HG03378 (cell line): ENCODE measurements around the gene FKBP1B.
"Not testable (repeated sequence)": the region's sequence is repeated elsewhere in the genome, so short reads cannot be mapped to it uniquely, and the experiment has no call there.

Experiments
- ATAC-seq: cut with Tn5 transposase; IDR thresholded peaks from one replicate; pipeline ENCODE4 v1.9.1; 2021; ENCODE audit warnings: mild to moderate bottlenecking, moderate library complexity; ENCODE audit not compliant: unreplicated experiment

Gene FKBP1B

GRCh38 chr2:24058564-24059271 is 9.2 kb downstream of the FKBP1B start:
- no peak for ATAC-seq

DNA sequence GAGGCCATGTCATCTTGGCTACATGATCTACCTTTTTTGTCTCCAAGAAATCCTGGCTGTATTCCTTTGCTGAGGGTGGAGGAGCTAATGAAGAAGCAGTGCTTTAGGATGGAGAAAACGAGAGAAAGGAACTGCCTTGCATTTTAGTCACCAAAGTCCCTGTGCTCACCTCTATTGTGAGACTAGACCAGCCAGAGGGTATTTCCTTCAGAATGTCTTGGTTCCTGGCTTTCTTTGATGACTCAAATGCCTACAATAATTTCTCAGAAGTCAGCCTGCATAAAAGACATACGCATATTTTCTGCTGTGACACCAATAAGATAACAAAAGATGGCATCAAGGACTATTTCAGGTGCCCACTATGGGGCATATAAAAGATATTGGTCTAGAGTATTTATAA is 15.8 kb downstream of the FKBP1B start:
- no peak for ATAC-seq

GRCh38 chr2:24072259-24072658 is 22.7 kb downstream of the FKBP1B start:
- no peak for ATAC-seq

DNA sequence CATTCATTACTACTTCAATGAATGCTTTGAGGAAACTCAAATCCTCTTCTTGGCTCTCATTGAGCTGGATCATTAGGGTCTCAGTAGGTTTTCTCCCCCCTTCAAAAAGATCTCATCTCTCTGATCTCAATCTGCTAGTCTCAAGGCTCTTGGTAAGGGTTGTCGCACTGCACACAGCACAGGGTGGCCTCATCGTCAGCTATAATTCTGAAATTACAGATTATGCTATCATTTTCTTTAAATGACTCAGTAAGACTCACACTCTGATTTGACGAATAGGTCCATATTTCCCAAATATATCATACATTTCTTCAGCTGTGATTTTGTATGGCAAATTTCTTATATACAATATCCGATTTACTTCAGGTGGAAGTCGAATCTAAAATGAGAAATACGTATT is 24.3 kb downstream of the FKBP1B start:
- ATAC-seq: no peak

DNA sequence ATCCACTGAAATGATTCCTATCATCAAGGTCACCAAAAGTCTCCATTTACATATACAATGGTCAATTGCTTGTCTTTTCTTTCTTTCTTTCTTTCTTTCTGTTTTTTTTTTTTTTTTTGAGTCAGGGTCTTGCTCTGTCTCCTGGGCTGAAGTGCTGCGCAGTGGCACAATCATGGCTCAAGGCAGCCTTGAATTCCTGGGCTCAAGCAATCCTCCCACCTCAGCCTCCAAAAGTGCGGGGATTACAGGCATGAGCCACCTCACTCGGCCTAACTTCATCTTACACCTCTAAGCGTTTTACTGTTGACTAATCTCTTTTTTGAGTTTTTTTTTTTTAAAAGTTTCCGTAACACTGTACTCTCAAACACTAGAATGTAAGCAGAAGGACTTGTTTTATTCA is 25.7 kb downstream of the FKBP1B start:
- ATAC-seq: no peak

- peak; percentile 94 for ATAC-seq
Observed at GRCh38 chr2:24075915-24076848, 26.6 kb downstream of the FKBP1B start, which contains the start of gene SF3B6. TSS of gene SF3B6 (minus strand) at chr2:24076326. CDS start at chr2:24076229, 97 bp downstream.

- no peak for ATAC-seq
Observed at GRCh38 chr2:24076849-24077534, 27.5 kb downstream of the FKBP1B start.

DNA sequence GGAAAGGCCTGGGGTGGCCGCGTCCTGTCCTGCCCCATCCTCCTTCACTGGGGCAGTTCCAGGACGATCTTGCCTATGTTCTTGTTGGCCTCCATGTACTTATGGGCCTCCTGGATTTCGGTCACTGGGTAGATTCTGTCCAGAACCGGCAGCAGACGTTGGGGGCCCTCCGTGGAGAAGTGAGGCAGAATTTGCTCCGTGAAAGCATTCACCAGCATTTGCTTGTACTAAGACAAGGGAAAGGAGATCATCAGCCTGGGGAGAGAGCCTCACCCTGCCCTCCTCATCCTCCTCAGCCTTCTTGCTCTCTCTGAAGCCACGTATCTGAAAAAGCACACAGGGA is 28.0 kb downstream of the FKBP1B start:
- ATAC-seq: no peak

- no peak for ATAC-seq
Observed at GRCh38 chr2:24077879-24078278, 28.3 kb downstream of the FKBP1B start.

- ATAC-seq: no peak
Observed at GRCh38 chr2:24080701-24081100, 31.2 kb downstream of the FKBP1B start.

- no peak for ATAC-seq
Observed at GRCh38 chr2:24082787-24083566, 33.4 kb downstream of the FKBP1B start.

DNA sequence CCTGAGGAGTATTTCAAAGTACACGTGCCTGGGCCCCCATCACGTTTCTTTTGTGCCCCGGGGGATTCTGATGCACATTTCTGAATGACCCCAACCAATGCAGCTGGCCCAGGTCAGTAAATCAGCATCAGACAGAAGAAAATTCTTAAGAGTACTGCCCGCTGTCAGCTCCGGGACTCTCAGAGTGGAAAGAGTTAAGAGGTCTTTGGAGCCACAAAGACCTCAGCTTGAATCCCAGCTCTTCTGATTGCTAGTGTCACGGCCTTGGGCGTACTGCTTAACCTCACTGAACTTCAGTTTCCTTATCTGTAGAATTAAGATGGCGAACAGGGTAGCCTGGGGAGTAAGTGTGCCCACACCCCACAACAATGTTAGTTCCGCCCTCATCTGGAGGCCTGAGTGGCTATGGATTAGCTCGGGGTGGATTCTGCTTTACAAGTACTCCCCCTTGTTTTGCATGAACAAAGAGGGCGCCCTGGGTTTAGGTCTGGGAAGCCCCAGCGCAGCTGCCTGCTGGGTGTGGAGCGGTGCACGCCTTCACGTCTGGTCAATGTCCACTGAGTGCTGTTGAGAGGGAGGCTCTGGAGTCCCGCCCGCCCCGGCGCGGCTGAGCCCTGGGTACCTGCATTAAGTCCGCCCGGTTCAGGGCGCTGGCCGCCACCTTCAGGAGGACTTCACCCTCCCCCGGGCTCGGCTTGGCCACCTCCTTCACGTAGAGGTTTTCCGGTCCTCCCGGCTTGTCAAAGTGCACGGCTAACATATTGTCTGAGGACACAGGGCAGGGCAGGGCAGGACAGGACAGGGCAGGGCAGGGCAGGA is 34.2 kb downstream of the FKBP1B start:
- ATAC-seq: peak; percentile 83

DNA sequence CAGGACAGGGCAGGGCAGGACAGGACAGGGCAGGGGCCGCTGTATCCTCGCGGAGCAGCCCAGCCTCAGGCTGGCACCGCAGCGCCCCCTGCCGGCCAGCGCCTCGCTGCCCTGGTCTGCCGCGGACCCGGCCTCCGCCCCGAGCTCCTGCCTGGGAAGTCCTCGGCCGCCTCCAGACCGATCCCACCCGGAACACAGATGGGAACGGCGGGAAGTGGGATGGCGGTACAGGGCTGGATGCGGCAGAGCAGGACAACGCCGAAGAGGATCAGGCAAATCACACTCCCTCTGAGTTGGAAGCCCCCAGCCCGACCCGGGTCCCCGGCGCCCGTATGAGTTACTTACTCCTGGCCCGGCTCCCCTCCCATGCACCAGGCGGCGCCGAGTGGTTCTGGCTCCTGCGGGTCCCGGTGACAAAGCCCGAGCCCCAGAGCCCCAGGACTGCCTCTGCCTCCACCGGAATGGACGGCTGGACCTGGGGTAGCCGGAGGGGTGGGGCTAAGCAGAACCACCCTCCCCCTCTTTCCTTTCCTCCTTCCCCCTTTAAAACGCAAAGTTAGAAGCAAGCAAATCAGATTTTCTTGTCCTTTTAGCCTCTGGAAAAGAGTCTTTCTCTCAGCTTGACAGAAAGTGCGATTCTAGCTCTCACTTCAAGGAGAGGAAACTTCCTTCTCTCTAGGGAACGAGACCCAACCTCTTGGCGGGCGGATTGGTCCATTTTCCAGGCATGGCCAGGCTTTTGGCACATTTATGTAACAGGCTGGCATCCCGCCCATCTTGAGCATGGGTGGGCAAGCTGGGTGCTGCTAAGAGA is 35.1 kb downstream of the FKBP1B start, which contains the start of gene TP53I3:
Gene TP53I3 (minus strand): TSS at position 449 of the 814 bp plus-strand sequence. CDS start 508 bp downstream, outside the sequence.
- peak; percentile 49 for ATAC-seq

- ATAC-seq: no peak
Observed at GRCh38 chr2:24085200-24085489, 35.6 kb downstream of the FKBP1B start.

- no peak for ATAC-seq
Observed at GRCh38 chr2:24086241-24086640, 36.7 kb downstream of the FKBP1B start.

- no peak for ATAC-seq
Observed at GRCh38 chr2:24087032-24087431, 37.5 kb downstream of the FKBP1B start.

- no peak for ATAC-seq
Observed at GRCh38 chr2:24088821-24089359, 39.3 kb downstream of the FKBP1B start.

- ATAC-seq: not testable (repeated sequence)
Observed at GRCh38 chr2:24093270-24093669, 43.7 kb downstream of the FKBP1B start.

DNA sequence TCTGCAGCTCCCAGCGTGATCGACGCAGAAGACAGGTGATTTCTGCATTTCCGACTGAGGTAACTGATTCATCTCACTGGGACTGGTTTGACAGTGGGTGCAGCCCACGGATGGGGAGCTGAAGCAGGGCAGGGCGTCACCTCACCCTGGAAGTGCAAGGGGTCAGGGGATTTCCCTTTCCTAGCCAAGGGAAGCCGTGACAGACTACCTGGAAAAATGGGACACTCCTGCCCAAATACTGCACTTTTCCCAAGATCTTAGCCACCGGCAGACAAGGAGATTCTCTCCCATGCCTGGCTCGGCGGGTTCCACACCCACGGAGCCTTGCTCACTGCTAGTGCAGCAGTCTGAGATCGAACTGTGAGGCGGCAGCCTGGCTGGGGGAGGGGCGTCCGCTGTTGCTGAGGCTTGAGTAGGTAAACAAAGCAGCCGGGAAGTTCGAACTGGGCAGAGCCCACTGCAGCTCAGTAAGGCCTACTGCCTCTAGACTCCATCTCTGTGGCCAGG is 45.7 kb downstream of the FKBP1B start:
- not testable (repeated sequence) for ATAC-seq
